GM18520 (cell line): ENCODE data around the gene HEXD.
"Not testable (repeated sequence)": the region's sequence is repeated elsewhere in the genome, so short reads cannot be mapped to it uniquely, and the experiment has no call there.

Experiments used
- ATAC-seq: cut with Tn5 transposase; IDR thresholded peaks from one replicate; pipeline ENCODE4 v1.9.1; 2021; ENCODE audit not compliant: unreplicated experiment

Gene HEXD

DNA sequence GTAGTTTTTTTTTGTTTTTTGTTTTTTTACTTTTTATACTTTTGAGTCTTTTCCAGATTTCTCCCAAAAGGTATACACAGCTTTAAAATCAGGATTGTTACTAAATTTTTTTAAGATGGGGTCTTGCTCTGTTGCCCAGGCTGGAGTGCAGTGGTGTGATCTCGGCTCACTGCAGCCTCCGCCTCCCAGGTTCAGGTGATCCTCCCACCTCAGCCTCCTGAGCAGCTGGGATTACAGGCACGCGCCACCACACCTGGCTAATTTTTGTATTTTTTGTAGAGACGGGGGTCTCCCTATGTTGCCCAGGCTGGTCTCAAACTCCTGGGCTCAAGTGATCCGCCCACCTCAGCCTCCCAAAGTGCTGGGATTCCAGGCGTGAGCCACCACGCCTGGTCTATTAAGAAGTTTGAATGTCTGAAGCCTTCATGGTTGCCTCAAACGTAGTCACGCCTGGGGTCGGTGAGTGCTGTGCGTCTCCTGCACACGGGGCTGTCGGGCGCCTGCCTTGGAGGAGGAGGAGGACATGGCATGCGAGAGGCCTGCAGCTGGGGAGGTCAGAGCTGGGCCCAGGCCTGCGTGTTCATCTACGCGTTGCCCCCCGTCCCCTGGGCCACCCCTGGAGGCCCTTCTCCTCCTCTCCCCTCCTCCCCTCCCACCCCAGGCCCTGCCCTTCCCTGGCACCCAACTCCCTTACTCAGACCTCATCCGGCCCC lies 35.8 kb upstream of the HEXD start:
- ATAC-seq = not testable (repeated sequence)

- no peak for ATAC-seq
Observed at GRCh38 chr17:82382933-82383255, 35.3 kb upstream of the HEXD start.

DNA sequence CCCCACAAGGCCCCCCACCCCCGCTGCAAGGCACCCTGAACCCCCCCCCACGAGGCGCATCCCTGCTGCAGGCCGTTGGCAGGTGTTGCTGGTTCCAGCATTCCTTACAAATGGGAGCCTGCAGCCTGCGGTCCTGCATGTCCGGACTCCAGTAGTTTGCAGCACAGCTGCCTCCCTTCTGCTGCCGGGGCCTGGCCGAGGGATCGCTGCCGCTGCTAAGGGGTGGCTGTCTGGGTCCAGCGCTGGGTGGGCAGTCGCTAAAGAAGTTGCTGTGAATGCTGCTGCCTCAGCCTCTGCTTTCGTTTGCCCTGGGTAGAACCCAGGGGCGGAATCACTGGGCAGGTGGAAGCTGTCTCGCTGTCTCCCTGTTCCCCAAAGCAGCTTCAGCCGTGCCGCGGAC lies 34.7 kb upstream of the HEXD start:
- ATAC-seq = no peak

GRCh38 chr17:82384051-82384729 lies 34.0 kb upstream of the HEXD start:
- ATAC-seq = no peak

DNA sequence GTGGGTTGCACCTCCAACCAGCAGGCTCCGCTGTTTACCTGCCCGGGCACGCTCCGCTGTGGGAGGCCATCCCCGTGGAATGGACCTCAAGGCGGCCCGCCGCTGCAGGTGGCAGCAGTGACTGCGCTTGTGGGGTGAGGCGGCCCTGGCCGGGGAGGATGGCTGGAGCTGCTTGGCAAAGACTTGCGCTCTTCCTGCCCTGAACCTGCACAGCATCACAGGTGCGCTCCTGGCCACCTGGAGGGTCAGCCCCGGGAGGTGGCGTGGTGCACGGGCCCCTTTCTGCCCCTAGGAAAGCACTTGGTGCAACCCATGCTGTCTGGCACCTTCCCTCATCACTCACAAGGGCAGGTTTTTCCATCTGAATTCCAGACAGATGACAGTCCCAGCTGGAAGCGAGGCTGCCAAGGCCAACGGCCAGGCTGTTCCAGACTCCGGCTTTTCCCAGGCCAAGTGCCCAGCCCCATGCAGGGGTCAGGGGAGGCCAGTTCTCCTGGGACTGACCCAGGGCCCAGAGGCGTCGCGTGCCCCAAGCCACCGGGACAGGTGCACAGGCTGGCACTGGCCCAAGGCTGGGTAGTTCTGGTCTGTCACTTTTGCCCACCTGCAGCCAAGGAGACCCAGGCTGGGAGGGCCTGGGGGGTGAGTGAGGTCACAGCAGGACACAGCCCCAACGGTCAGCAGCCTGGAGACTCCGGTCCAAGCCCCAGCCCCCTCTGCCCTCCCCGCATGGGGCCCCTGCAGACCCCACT lies 33.2 kb upstream of the HEXD start:
- no peak for ATAC-seq

DNA sequence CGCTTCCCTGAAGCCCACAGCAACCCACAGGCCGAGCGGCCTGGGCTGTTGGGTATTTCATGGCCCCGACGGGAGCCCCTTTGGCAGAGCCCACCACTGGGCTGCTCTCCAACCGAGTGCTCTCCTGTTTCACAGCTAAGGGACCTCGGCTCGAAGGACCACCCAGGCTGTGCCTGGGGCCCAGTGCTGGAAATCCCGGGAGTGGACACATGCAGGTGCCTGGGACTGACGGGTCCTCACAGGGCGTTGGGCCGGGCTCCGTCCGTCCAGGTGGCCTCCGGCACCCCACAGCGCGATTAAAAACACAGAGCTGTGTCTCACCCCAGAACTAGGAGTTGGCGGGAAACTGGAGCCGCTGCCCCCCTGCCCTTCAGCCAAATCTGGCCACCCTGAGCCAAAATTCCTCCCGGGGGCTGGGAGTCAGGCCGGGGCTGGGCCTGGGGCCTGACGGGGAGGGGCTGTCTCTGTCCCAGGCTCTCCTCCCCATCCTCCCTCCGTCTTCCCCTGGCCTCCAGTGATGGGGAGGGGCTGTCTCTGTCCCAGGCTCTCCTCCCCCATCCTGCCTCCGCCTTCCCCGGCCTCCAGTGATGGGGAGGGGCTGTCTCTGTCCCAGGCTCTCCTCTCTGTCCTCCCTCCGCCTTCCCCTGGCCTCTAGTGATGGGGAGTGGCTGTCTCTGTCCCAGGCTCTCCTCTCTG lies 32.4 kb upstream of the HEXD start:
- no peak for ATAC-seq

DNA sequence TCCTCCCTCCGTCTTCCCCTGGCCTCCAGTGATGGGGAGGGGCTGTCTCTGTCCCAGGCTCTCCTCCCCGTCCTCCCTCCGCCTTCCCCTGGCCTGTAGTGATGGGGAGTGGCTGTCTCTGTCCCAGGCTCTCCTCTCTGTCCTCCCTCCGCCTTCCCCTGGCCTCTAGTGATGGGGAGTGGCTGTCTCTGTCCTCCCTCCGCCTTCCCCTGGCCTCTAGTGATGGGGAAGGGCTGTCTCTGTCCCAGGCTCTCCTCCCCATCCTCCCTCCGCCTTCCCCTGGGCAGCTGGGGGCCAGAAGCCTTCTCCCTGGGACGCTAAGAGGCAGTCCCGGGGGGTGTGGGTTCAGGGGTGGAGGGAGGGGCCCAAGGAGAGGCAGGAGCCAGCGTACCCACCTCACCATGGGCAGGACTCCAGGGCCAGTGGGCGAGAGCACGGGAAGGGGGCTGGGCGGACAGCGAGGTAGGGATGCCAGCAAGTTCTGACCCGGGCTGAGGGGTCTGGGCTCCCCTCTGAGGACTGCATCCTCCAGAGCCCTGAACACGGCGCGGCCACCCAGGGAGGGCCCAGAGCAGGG lies 31.8 kb upstream of the HEXD start:
- no peak for ATAC-seq

- no peak for ATAC-seq
Observed at GRCh38 chr17:82386881-82387704, 31.1 kb upstream of the HEXD start.

DNA sequence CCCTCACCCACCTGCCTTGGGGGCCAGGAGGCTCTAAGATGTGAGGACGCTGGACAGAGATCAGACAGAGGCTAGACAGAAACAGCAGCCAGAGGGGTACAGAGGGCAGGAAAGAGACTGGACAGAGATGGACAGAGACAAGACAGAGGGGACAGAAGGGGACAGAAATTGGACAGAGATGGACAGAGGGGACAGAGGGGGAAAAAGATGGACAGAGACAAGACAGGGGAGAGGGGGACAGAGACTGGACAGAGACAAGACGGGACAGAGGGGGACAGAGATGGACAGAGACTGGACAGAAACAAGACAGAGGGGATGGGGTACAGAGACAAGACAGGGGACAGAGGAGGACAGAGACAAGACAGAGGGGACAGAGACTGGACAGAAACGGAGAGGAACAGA lies 30.4 kb upstream of the HEXD start:
- ATAC-seq = no peak

- no peak for ATAC-seq
Observed at GRCh38 chr17:82388223-82388921, 29.8 kb upstream of the HEXD start.

- no peak for ATAC-seq
Observed at GRCh38 chr17:82388922-82389283, 29.2 kb upstream of the HEXD start.

- ATAC-seq = no peak
Observed at GRCh38 chr17:82389379-82389778, 28.8 kb upstream of the HEXD start.

DNA sequence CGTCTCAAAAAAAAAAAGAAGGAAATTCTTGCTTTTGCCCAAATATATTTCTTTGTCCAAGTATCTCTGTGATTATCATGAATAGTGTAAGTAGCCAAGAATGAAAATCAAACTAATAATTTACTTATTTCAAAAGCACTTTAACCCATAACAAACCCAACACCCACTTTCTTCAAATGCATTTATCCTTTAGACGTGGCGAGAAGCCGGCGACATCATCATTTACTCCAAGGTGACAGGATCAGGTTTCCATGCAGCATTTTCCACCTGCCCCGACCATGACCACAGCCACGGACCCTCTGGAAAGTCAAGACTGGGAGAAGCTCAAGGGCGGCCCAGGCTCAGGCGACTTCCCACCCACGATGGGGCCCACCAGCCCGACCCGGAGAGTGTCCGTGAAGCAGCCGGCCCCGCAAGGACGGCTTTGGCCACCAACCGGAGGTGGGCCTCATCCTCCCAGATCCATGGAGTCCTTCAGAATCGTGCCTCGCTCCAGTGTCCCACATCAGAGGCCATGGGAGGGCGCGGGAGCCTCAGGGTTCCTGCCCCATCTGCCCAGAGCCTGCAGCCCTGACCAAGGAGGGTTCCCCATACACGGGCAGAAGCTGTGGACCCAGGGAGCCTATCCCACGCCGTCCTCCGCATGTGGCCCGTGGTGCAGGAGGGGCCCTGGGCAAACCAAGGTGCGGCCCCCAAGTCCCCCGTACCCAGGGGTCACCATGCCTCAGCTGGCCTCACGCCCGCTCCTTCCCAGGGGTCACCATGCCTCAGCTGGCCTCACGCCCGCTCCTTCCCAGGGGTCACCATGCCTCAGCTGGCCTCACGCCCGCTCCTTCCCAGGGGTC lies 27.9 kb upstream of the HEXD start:
- ATAC-seq = no peak

- no peak for ATAC-seq
Observed at GRCh38 chr17:82390860-82391435, 27.2 kb upstream of the HEXD start.

- ATAC-seq = no peak
Observed at GRCh38 chr17:82391496-82392066, 26.6 kb upstream of the HEXD start.

DNA sequence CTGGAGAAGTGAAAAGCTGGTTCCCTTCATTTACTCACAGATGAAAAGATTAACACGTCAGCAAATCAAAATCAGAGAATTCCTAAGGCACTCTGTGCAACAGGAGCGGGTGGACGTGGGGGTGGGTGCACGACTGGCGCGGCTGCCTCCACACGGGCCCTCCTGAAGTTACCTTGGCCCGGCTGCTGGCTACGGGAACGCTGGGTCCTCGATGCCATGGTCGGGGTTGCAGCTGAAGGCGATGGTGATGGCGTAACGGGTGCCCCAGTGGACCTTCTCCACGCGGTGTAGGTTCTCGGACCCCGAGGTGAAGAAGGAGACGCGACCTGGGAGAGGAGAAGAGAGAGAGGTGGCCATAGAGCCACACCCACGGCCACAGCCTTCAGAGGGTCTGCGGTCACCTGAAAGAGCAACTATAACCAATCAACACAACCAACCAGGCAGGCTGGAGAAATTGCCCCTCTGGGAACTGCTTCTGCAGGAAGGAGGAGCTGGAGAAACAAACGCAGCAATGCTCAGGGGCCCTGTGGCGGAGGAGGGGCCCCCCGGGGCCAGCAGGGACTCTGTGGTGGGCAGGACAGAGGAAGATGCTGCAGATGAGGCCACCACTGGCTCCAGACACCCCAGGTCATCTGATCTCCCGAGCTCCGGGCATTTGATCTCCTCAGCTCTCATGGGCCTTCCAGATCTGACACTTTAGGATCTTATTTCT lies 25.8 kb upstream of the HEXD start:
- ATAC-seq = no peak

DNA sequence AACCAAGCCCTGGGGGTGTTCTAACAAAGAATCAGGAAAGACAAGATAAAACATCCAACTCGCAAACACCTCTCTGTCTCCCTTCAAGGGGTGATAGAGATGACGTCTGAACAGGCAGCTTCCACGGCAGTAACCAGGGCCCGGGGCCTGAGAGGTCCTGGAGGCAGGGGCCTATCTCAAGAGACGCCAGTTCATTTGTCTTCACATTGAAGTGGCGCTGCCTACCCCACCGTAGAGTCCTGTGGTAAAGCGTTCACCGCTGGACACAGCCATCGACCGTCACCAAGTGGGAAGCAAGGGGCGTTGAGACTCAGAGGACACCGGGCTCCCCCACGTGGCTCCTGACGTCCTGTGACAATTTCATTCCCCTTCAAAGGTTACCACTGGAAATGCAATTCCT lies 25.2 kb upstream of the HEXD start:
- ATAC-seq = no peak

GRCh38 chr17:82394278-82394677 lies 23.9 kb upstream of the HEXD start:
- no peak for ATAC-seq
